CD14-positive monocyte (primary cell): Measurements from ENCODE around the gene TBC1D30. TPM values are rescaled to one million over a fixed set of nuclear protein-coding genes. Genes with fewer than 3 reads are reported as not detected.
A peak's percentile ranks its signal among the peaks of the same experiment; 100 is the strongest.

Experiments
- DNase-seq, 3 donors: peaks; one replicate each; pipeline ENCODE4 v3.0.0-alpha.2; 2011 to 2022
- H2AFZ ChIP-seq: 2 replicates; pipeline ENCODE4 v1.6.0; 2012; ENCODE audit warnings: mild to moderate bottlenecking, low read depth, low read length, inconsistent platforms; ENCODE audit not compliant: insufficient read depth, poor library complexity, severe bottlenecking
- H3K27ac ChIP-seq, 2 donors: 1 replicate in 1 of 2; 2 replicates in 1 of 2; pipeline ENCODE4 v1.5.1; 2012 to 2013; ENCODE audit warnings: low read length in 2 of 2, control low read depth in 1 of 2, inconsistent platforms in 1 of 2, low read depth in 1 of 2, mild to moderate bottlenecking in 1 of 2
- H3K27me3 ChIP-seq, 2 donors: one replicate each; pipeline versions ENCODE4 v1.6.0 to v1.6.1; 2011 to 2013; ENCODE audit warnings: low read length in 2 of 2; ENCODE audit not compliant: control insufficient read depth in 2 of 2, insufficient read depth in 2 of 2
- H3K36me3 ChIP-seq, 2 donors: replicated peaks in 1 of 2; 1 replicate in 1 of 2; 2 replicates in 1 of 2; pipeline versions ENCODE4 v1.5.1 to v1.6.1; 2012 to 2013; ENCODE audit warnings: low read length in 2 of 2, control low read depth in 1 of 2, inconsistent platforms in 1 of 2, mild to moderate bottlenecking in 1 of 2; ENCODE audit not compliant: insufficient read depth in 2 of 2, control insufficient read depth in 1 of 2
- H3K4me1 ChIP-seq, 2 donors: 1 replicate in 1 of 2; 2 replicates in 1 of 2; pipeline versions ENCODE4 v1.5.1 to v1.6.1; 2012 to 2013; ENCODE audit warnings: low read length in 2 of 2, control low read depth in 1 of 2, inconsistent platforms in 1 of 2, mild to moderate bottlenecking in 1 of 2, moderate library complexity in 1 of 2; ENCODE audit not compliant: insufficient read depth in 2 of 2, control insufficient read depth in 1 of 2
- H3K4me2 ChIP-seq: replicated peaks from 2 replicates; pipeline ENCODE3; 2012; ENCODE audit warnings: low read length, moderate library complexity, mild to moderate bottlenecking; ENCODE audit not compliant: poor library complexity, severe bottlenecking; ENCODE audit errors: extremely low read depth
- H3K4me3 ChIP-seq, 3 experiments: fragments of 200-600 bp in 1 of 3; sonication (generic) in 1 of 3; replicated peaks in 1 of 3; 1 replicate in 2 of 3; 2 replicates in 1 of 3; pipeline ENCODE4 v1.5.1; 2011 to 2013; ENCODE audit warnings: low read length in 3 of 3, mild to moderate bottlenecking in 3 of 3, control low read depth in 2 of 3, low read depth in 2 of 3, inconsistent platforms in 1 of 3, moderate library complexity in 1 of 3
- H3K79me2 ChIP-seq: 2 replicates; pipeline ENCODE4 v1.6.0; 2012; ENCODE audit warnings: mild to moderate bottlenecking, control low read depth, inconsistent platforms, low read length, moderate library complexity; ENCODE audit not compliant: insufficient read depth
- H3K9ac ChIP-seq: 2 replicates; pipeline ENCODE4 v1.6.0; 2017; ENCODE audit warnings: low read length, mild to moderate bottlenecking; ENCODE audit not compliant: insufficient read depth, poor library complexity, severe bottlenecking
- H3K9me3 ChIP-seq, 2 donors: replicated peaks in 1 of 2; 1 replicate in 1 of 2; 2 replicates in 1 of 2; pipeline versions ENCODE4 v1.5.1 to v1.6.1; 2012 to 2013; ENCODE audit warnings: low read length in 2 of 2, control low read depth in 1 of 2; ENCODE audit not compliant: control insufficient read depth in 1 of 2, insufficient read depth in 1 of 2
- H4K20me1 ChIP-seq: 2 replicates; pipeline ENCODE4 v1.6.0; 2012; ENCODE audit warnings: mild to moderate bottlenecking, low read length, control low read depth, moderate library complexity; ENCODE audit not compliant: insufficient read depth
- H3K27ac Mint-ChIP-seq, 7 donors: one replicate each; pipeline ENCODE4 v1.8.0; 2020; ENCODE audit warnings: mild to moderate bottlenecking in 7 of 7, mixed read lengths in 7 of 7, moderate library complexity in 6 of 7, inconsistent platforms in 2 of 7
- H3K27me3 Mint-ChIP-seq, 3 donors: one replicate each; pipeline ENCODE4 v1.8.0; 2021 to 2022; ENCODE audit warnings: low read depth in 3 of 3, mild to moderate bottlenecking in 3 of 3, mixed read lengths in 3 of 3, moderate library complexity in 3 of 3, inconsistent platforms in 1 of 3
- H3K36me3 Mint-ChIP-seq, 2 donors: one replicate each; pipeline ENCODE4 v1.8.0; 2020; ENCODE audit warnings: mixed read lengths in 2 of 2, inconsistent platforms in 1 of 2, mild to moderate bottlenecking in 1 of 2
- H3K4me1 Mint-ChIP-seq: one replicate; pipeline ENCODE4 v1.8.0; 2020; ENCODE audit warnings: mild to moderate bottlenecking, mixed read lengths
- H3K4me3 Mint-ChIP-seq, 2 donors: one replicate each; pipeline ENCODE4 v1.8.0; 2020; ENCODE audit warnings: mild to moderate bottlenecking in 2 of 2, mixed read lengths in 2 of 2, moderate library complexity in 1 of 2
- H3K9me3 Mint-ChIP-seq, 7 donors: one replicate each; pipeline ENCODE4 v1.8.0; 2020 to 2022; ENCODE audit warnings: mixed read lengths in 7 of 7, mild to moderate bottlenecking in 6 of 7, moderate library complexity in 6 of 7, inconsistent platforms in 2 of 7
- CTCF ChIP-seq: fragments of 200-600 bp; IDR thresholded peaks from one replicate; pipeline ENCODE4 v1.8.0; 2022; ENCODE audit warnings: antibody characterized with exemption, mild to moderate bottlenecking
- WGBS: methylation state at CpG from one replicate; pipeline ENCODE4 v1.1.5; 2013; ENCODE audit warnings: missing lambda C conversion rate; ENCODE audit not compliant: insufficient coverage; 5-methylcytosine and 5-hydroxymethylcytosine counted together
- intact Hi-C, 2 donors: fragments of 100-400 bp; cut with micrococcal nuclease; formaldehyde crosslinking; loops; one replicate each; pipeline versions ENCODE4 v1.15.0 to v1.15.1; 2023
- polyA plus RNA-seq, 3 donors: library from polyadenylated mRNA; depleted of rRNA in 1 of 3; unstranded in 2 of 3; stranded (reverse) in 1 of 3; fragments of 300-500 nt in 2 of 3; fragments of >200 nt in 1 of 3; fragmentation: Illumina TruSeq in 2 of 3; gene quantifications; 1 replicate in 2 of 3; 2 replicates in 1 of 3; pipeline ENCODE4 v1.2.3, GENCODE V29; 2012 to 2021

Gene TBC1D30
- polyA plus RNA-seq, 3 donors: 1.1 to 2.8 (median 2.7) TPM

DNA sequence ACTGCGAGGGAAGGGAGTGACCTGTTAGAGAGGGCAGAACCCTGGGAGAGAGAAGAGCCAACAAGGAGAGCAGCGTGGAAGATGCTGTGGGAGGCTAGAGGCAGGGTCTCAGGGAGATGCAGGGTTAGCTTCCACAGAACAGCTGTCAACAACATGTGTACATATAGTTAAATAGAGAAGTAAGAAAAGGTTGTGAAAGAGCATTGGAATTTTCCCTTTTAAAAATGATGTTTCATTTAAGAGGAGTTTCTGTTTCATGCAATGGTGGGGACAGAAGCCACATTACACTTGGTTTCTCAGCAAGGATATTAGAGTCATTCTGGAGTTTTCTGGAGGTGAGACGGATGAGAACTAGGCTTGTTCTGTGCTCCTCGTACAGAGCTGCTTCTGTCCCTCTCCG is 23.8 kb upstream of the TBC1D30 start:
- Histone ChIP-seq H3K36me3 (no peaks in the 10 kb centered on the region), H3K9me3 (no peaks in the 10 kb centered on the region), H3K4me3 (no peak overlapping the region), H3K27me3 (no peaks in the 10 kb centered on the region), H4K20me1 (no peaks in the 10 kb centered on the region), H3K79me2 (no peaks in the 10 kb centered on the region), H3K9ac (no peak overlapping the region), H3K27ac (peak overlapping the region; percentile 16 to 27), H2AFZ (no peak overlapping the region), H3K4me1 (peaks cover 20 to 26% of the 10 kb centered on the region in 2 donors), H3K4me2 (peak overlapping the region; percentile 9)
- H3K4me3 Mint-ChIP-seq: peak overlapping the region in 1 of 2 donors; percentile 31
- 68% methylated on average over 2 of the region's 5 CpGs for WGBS
- no peak for TF ChIP-seq CTCF
- peak overlapping the region in 6 of 7 donors; percentile 21 to 82 (median 64) for H3K27ac Mint-ChIP-seq
- H3K36me3 Mint-ChIP-seq: no peaks in the 10 kb centered on the region
- H3K27me3 Mint-ChIP-seq: peaks cover 6 to 13% (median 10%) of the 10 kb centered on the region in 3 donors
- peaks cover 0 to 2% (median 0%) of the 10 kb centered on the region in 7 donors for H3K9me3 Mint-ChIP-seq
- H3K4me1 Mint-ChIP-seq: peaks cover 25% of the 10 kb centered on the region
- intact Hi-C loops: loop anchor here in 1 of 2 donors (2.0 kb wide), 1 partner anchor 16 kb away; no protein-coding TSS in a partner anchor
- DNase-seq: peak; percentile 37 to 82 (median 68)

DNA sequence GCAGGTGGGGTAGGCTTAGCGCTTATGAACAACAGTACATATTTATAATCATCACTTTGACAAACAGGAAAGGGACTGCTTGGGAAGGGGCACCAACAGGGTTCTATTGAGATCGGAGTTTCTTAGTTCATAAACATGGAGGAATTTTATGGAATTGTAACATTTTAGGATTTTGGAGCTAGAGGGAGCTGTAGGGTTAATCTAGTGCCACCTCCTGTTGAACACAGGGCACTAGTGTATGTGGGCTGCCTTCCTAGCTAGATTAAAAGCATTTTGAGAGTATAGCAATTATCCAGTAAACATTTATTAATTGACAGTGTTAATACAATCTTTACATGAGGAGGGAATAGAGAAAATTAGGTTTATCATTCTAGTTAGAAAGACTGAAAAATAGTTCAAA is 23.1 kb upstream of the TBC1D30 start:
- Mint-ChIP-seq H3K4me1 (peaks cover 21% of the 10 kb centered on the region), H3K4me3 (no peak overlapping the region), H3K27me3 (peaks cover 6 to 13% (median 10%) of the 10 kb centered on the region in 3 donors), H3K27ac (peak overlapping the region in 4 of 7 donors; percentile 8 to 61 (median 52)), H3K9me3 (peaks cover 0 to 4% (median 3%) of the 10 kb centered on the region in 7 donors), H3K36me3 (no peaks in the 10 kb centered on the region)
- no peaks in the 10 kb centered on the region for H4K20me1 ChIP-seq
- H3K9ac ChIP-seq: no peak overlapping the region
- no peak overlapping the region for H3K4me2 ChIP-seq
- no peaks in the 10 kb centered on the region for H3K27me3 ChIP-seq
- H2AFZ ChIP-seq: no peak overlapping the region
- WGBS: 50% methylated on average over 1 of the region's 2 CpGs
- no peaks in the 10 kb centered on the region for H3K79me2 ChIP-seq
- no peak for DNase-seq
- no peaks in the 10 kb centered on the region for H3K36me3 ChIP-seq
- H3K9me3 ChIP-seq: peaks cover 0 to 1% of the 10 kb centered on the region in 2 donors
- H3K27ac ChIP-seq: no peak overlapping the region
- peaks cover 20 to 21% of the 10 kb centered on the region in 2 donors for H3K4me1 ChIP-seq
- H3K4me3 ChIP-seq: no peak overlapping the region
- no peak for TF ChIP-seq CTCF
- intact Hi-C loops: loop anchor here in 1 of 2 donors (2.0 kb wide), 1 partner anchor 17 kb away; no protein-coding TSS in a partner anchor
